ENCODE data around the gene TJP1. TPM values are rescaled to one million over a fixed set of nuclear protein-coding genes. Genes with fewer than 3 reads are reported as not detected.

Gene TJP1
- total RNA-seq, 1 donor from 2014 or later = not detected

DNA sequence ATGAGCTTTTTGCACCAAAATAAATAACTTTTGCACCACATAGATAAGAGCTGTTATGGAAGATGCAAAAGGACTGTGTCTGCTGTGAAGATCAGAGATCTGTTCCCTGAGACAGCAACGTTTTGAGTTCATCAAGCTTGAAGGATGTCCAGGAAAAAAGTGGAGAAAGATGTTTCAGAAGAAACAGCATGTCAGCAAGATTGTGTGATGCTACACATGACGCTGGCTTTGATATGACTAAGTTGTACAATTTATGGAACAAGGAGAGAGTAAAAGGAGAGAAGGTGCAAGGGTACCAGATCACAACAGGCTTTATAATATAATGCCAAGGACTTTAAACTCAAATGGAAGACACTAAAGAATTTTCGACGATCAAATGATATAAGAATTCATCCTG lies 16.6 kb downstream of the TJP1 start:
- no peak overlapping the region for H3K27ac Mint-ChIP-seq
- H3K4me3 Mint-ChIP-seq = no peak overlapping the region
- H3K9me3 Mint-ChIP-seq = no peaks in the 10 kb centered on the region
- H3K36me3 Mint-ChIP-seq (ENCODE audit: low read depth) = no peaks in the 10 kb centered on the region
- H3K4me1 Mint-ChIP-seq (ENCODE audit: low read depth) = no peaks in the 10 kb centered on the region
- intact Hi-C loops (cut with micrococcal nuclease) = no loop called here
- H3K27me3 Mint-ChIP-seq (ENCODE audit: insufficient read depth) = peaks cover 12% of the 10 kb centered on the region
- no peak for DNase-seq (ENCODE audit: low spot score)

GRCh38 chr15:29805043-29805707 lies 17.1 kb downstream of the TJP1 start:
- peaks cover 9% of the 10 kb centered on the region for H3K27me3 Mint-ChIP-seq (ENCODE audit: insufficient read depth)
- H3K36me3 Mint-ChIP-seq (ENCODE audit: low read depth) = no peaks in the 10 kb centered on the region
- no peaks in the 10 kb centered on the region for H3K9me3 Mint-ChIP-seq
- H3K4me1 Mint-ChIP-seq (ENCODE audit: low read depth) = no peaks in the 10 kb centered on the region
- no peak overlapping the region for H3K27ac Mint-ChIP-seq
- H3K4me3 Mint-ChIP-seq = no peak overlapping the region
- no peak for DNase-seq (ENCODE audit: low spot score)
- intact Hi-C loops (cut with micrococcal nuclease) = no loop called here

DNA sequence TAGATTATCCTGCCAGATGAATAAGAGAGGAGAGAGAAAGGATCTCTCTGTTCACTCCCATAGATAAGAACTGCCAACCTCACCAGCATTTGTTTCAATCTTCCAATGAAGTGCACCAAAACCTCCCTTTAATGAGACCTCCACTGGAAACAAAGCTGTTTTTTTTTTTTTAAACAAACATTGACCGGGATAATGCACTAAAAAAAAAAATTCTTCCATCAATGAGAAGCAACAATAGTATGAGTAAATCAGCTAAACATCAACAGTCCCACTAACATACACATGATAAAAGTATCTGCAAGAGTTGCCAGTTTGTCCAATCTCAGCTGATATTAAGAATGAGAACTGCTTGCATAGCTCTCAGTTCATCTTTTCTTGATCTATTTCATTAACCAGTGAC lies 19.9 kb downstream of the TJP1 start:
- no peaks in the 10 kb centered on the region for H3K9me3 Mint-ChIP-seq
- DNase-seq (ENCODE audit: low spot score) = no peak
- no peak overlapping the region for H3K4me3 Mint-ChIP-seq
- intact Hi-C loops (cut with micrococcal nuclease) = no loop called here
- no peaks in the 10 kb centered on the region for H3K36me3 Mint-ChIP-seq (ENCODE audit: low read depth)
- no peak overlapping the region for H3K27ac Mint-ChIP-seq
- no peaks in the 10 kb centered on the region for H3K4me1 Mint-ChIP-seq (ENCODE audit: low read depth)
- H3K27me3 Mint-ChIP-seq (ENCODE audit: insufficient read depth) = peaks cover 6% of the 10 kb centered on the region

- no peak overlapping the region for H3K4me3 Mint-ChIP-seq
- no peak overlapping the region for H3K27ac Mint-ChIP-seq
- H3K9me3 Mint-ChIP-seq = no peaks in the 10 kb centered on the region
- peaks cover 4% of the 10 kb centered on the region for H3K27me3 Mint-ChIP-seq (ENCODE audit: insufficient read depth)
- intact Hi-C loops (cut with micrococcal nuclease) = no loop called here
- no peak for DNase-seq (ENCODE audit: low spot score)
- H3K4me1 Mint-ChIP-seq (ENCODE audit: low read depth) = no peaks in the 10 kb centered on the region
- no peaks in the 10 kb centered on the region for H3K36me3 Mint-ChIP-seq (ENCODE audit: low read depth)
These were observed 21.5 kb downstream of the TJP1 start for GRCh38 chr15:29800491-29801366.

- H3K36me3 Mint-ChIP-seq (ENCODE audit: low read depth) = no peaks in the 10 kb centered on the region
- no peak for DNase-seq (ENCODE audit: low spot score)
- no peak overlapping the region for H3K27ac Mint-ChIP-seq
- no peak overlapping the region for H3K4me3 Mint-ChIP-seq
- peaks cover 4% of the 10 kb centered on the region for H3K27me3 Mint-ChIP-seq (ENCODE audit: insufficient read depth)
- H3K9me3 Mint-ChIP-seq = no peaks in the 10 kb centered on the region
- intact Hi-C loops (cut with micrococcal nuclease) = no loop called here
- no peaks in the 10 kb centered on the region for H3K4me1 Mint-ChIP-seq (ENCODE audit: low read depth)
These were observed 22.4 kb downstream of the TJP1 start for GRCh38 chr15:29799859-29800258.

DNA sequence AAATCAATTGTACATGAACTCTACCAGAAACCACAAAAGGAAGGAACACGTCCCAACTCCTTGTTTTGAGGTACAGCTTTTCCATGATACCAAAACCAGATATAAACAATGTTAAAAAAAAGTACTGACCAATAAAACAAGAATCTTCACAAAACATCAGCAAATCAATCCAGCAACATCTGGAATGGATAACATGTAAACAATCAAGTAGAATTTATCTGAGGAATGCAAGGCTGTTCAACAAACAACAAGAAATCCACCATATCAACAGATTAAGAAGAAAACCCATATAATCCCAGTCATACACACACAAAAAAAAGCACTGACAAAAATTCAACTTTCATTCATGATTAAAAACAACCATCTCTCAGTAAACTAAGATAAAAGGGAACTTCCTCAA lies 26.7 kb downstream of the TJP1 start:
- Mint-ChIP-seq H3K4me1 (ENCODE audit: low read depth) (no peaks in the 10 kb centered on the region), H3K27me3 (ENCODE audit: insufficient read depth) (peaks cover 4% of the 10 kb centered on the region), H3K27ac (no peak overlapping the region), H3K36me3 (ENCODE audit: low read depth) (no peaks in the 10 kb centered on the region), H3K9me3 (no peaks in the 10 kb centered on the region), H3K4me3 (no peak overlapping the region)
- no peak for DNase-seq (ENCODE audit: low spot score)
- intact Hi-C loops (cut with micrococcal nuclease) = no loop called here

GRCh38 chr15:29792426-29793159 lies 29.7 kb downstream of the TJP1 start:
- Mint-ChIP-seq H3K4me3 (no peak overlapping the region), H3K9me3 (no peaks in the 10 kb centered on the region), H3K27me3 (ENCODE audit: insufficient read depth) (peaks cover 6% of the 10 kb centered on the region), H3K4me1 (ENCODE audit: low read depth) (no peaks in the 10 kb centered on the region), H3K27ac (no peak overlapping the region), H3K36me3 (ENCODE audit: low read depth) (no peaks in the 10 kb centered on the region)
- no peak for DNase-seq (ENCODE audit: low spot score)
- intact Hi-C loops (cut with micrococcal nuclease) = no loop called here

GRCh38 chr15:29790607-29791006 lies 31.7 kb downstream of the TJP1 start:
- Mint-ChIP-seq H3K9me3 (no peaks in the 10 kb centered on the region), H3K36me3 (ENCODE audit: low read depth) (no peaks in the 10 kb centered on the region), H3K4me1 (ENCODE audit: low read depth) (no peaks in the 10 kb centered on the region), H3K27me3 (ENCODE audit: insufficient read depth) (peaks cover 10% of the 10 kb centered on the region), H3K27ac (no peak overlapping the region), H3K4me3 (no peak overlapping the region)
- no peak for DNase-seq (ENCODE audit: low spot score)
- intact Hi-C loops (cut with micrococcal nuclease) = no loop called here

- no peak for DNase-seq (ENCODE audit: low spot score)
- intact Hi-C loops (cut with micrococcal nuclease) = no loop called here
- Mint-ChIP-seq H3K9me3 (no peaks in the 10 kb centered on the region), H3K36me3 (ENCODE audit: low read depth) (no peaks in the 10 kb centered on the region), H3K4me1 (ENCODE audit: low read depth) (no peaks in the 10 kb centered on the region), H3K4me3 (no peak overlapping the region), H3K27ac (no peak overlapping the region), H3K27me3 (ENCODE audit: insufficient read depth) (peaks cover 12% of the 10 kb centered on the region)
These were observed 32.4 kb downstream of the TJP1 start for GRCh38 chr15:29789871-29790270.

GRCh38 chr15:29788433-29789034 lies 33.7 kb downstream of the TJP1 start:
- Mint-ChIP-seq H3K9me3 (no peaks in the 10 kb centered on the region), H3K27me3 (ENCODE audit: insufficient read depth) (peaks cover 13% of the 10 kb centered on the region), H3K36me3 (ENCODE audit: low read depth) (no peaks in the 10 kb centered on the region), H3K4me1 (ENCODE audit: low read depth) (no peaks in the 10 kb centered on the region), H3K4me3 (no peak overlapping the region), H3K27ac (no peak overlapping the region)
- intact Hi-C loops (cut with micrococcal nuclease) = no loop called here
- no peak for DNase-seq (ENCODE audit: low spot score)

DNA sequence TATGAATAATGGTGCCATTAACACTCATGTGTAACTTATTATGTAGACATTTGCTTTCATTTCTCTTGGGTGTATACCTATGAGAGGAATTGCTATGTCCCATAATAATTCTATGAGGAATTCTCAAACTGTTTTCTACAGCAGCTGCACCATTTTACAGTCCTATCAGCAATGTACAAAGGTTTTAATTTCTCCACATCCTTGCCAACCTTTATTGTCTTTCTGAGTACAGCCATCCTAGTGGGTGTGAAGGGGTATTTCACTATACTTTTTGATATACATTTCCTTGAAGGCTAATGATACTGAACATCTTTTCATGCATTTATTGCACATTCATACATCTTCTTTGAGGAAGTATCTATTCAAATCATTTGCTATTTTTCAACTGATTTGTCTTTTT lies 34.5 kb downstream of the TJP1 start:
- peaks cover 13% of the 10 kb centered on the region for H3K27me3 Mint-ChIP-seq (ENCODE audit: insufficient read depth)
- H3K9me3 Mint-ChIP-seq = no peaks in the 10 kb centered on the region
- DNase-seq (ENCODE audit: low spot score) = no peak
- intact Hi-C loops (cut with micrococcal nuclease) = no loop called here
- H3K4me3 Mint-ChIP-seq = no peak overlapping the region
- no peaks in the 10 kb centered on the region for H3K4me1 Mint-ChIP-seq (ENCODE audit: low read depth)
- no peaks in the 10 kb centered on the region for H3K36me3 Mint-ChIP-seq (ENCODE audit: low read depth)
- H3K27ac Mint-ChIP-seq = no peak overlapping the region

DNA sequence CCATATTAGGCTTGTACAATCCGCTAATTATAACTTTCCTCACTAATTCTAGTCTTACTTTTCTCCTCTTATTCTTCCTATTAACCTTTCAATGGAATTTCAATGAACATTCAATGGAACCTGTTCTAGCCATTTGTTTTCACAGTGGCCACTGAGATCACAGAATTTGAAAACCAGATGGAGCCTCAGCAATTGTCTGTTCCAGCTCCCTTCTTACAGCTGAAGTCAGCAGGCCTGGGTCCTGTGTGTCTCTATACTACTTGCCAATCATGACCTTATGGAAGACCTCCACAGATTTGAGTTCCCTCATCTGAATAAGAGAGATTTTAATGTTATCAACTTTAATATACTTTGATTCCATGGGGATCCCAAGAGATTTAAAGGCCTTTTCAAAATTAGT lies 36.6 kb downstream of the TJP1 start:
- H3K27me3 Mint-ChIP-seq (ENCODE audit: insufficient read depth) = peaks cover 8% of the 10 kb centered on the region
- no peaks in the 10 kb centered on the region for H3K36me3 Mint-ChIP-seq (ENCODE audit: low read depth)
- no peak overlapping the region for H3K27ac Mint-ChIP-seq

DNA sequence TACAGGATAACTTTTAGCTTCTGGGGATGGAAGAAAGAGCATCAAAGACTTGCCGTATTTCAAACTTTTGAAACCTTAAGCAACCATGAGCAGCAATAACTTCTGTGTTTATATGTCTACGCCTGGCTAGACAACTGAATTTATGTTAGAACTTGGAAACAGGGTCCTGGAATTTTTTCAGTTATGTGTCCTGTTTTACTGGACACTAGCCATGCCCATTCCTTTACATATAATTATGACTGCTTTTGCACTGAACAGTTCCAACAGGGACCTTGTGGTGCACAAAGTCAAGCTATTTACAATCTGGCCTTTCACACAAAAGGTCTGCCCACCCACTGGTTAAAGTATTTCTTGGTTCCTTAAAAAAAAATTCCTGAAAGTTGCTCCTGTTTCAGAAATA lies 37.1 kb downstream of the TJP1 start:
- Mint-ChIP-seq H3K9me3 (no peaks in the 10 kb centered on the region), H3K36me3 (ENCODE audit: low read depth) (no peaks in the 10 kb centered on the region), H3K4me1 (ENCODE audit: low read depth) (no peaks in the 10 kb centered on the region), H3K4me3 (no peak overlapping the region), H3K27me3 (ENCODE audit: insufficient read depth) (peaks cover 7% of the 10 kb centered on the region), H3K27ac (no peak overlapping the region)
- intact Hi-C loops (cut with micrococcal nuclease) = no loop called here
- DNase-seq (ENCODE audit: low spot score) = no peak

More for the DNA sequence above, 36.6 kb downstream of the TJP1 start:
- no peaks in the 10 kb centered on the region for H3K4me1 Mint-ChIP-seq (ENCODE audit: low read depth)
- H3K9me3 Mint-ChIP-seq = no peaks in the 10 kb centered on the region
- DNase-seq (ENCODE audit: low spot score) = no peak
- H3K4me3 Mint-ChIP-seq = no peak overlapping the region
- intact Hi-C loops (cut with micrococcal nuclease) = no loop called here
